HEK293T (cell line): ENCODE data around the gene HOXC4.

Experiments used
- BHLHE40 ChIP-seq: fragments of 450-650 bp; IDR thresholded peaks from 2 replicates; pipeline ENCODE4 v1.6.1; 2016; ENCODE audit warnings: mild to moderate bottlenecking, moderate library complexity, borderline replicate concordance
- ELF4 ChIP-seq: fragments of 450-650 bp; IDR thresholded peaks from 2 replicates; pipeline ENCODE4 v1.6.1; 2017; ENCODE audit warnings: antibody characterized with exemption
- FOXA1 ChIP-seq: fragments of 450-650 bp; IDR thresholded peaks from 2 replicates; pipeline ENCODE4 v1.6.1; 2016; ENCODE audit warnings: mild to moderate bottlenecking
- FOXM1 ChIP-seq: fragments of 450-650 bp; IDR thresholded peaks from 2 replicates; pipeline ENCODE4 v1.6.1; 2017; ENCODE audit warnings: mild to moderate bottlenecking, borderline replicate concordance
- PKNOX1 ChIP-seq: fragments of 450-650 bp; IDR thresholded peaks from 2 replicates; pipeline ENCODE4 v1.6.1; 2016
- SP1 ChIP-seq: fragments of 450-650 bp; IDR thresholded peaks from 2 replicates; pipeline ENCODE4 v1.6.1; 2017

GRCh38 chr12:54005531-54005852, 48.1 kb upstream of the HOXC4 start:
- TF ChIP-seq ELF4: no peak
- TF ChIP-seq PKNOX1: no peak
- no peak for TF ChIP-seq BHLHE40
- no peak for TF ChIP-seq FOXM1
- TF ChIP-seq SP1: no peak
- no peak for TF ChIP-seq FOXA1
